ENCODE measurements around the gene SH2D3A.

SH2D3A gene

GRCh38 chr19:6790194-6791128 is 23.2 kb upstream of the SH2D3A start:
- DNase-seq = no peak
- Histone ChIP-seq H3K9me3 (peaks cover 0 to 5% (median 0%) of the 10 kb centered on the region in 3 donors), H3K36me3 (no peaks in the 10 kb centered on the region), H3K27me3 (peaks cover 0 to 6% of the 10 kb centered on the region in 2 donors), H3K27ac (no peak overlapping the region), H3K4me3 (no peak overlapping the region), H3K4me1 (no peaks in the 10 kb centered on the region)
- intact Hi-C loops (cut with DNase I; ENCODE audit: low total_unique reads) = no loop called here
- TF ChIP-seq CTCF (IDR thresholded peaks at IDR 0.05) = no peak

GRCh38 chr19:6788896-6789295 is 21.7 kb upstream of the SH2D3A start:
- no peaks in the 10 kb centered on the region for H3K36me3 ChIP-seq
- no peaks in the 10 kb centered on the region for H3K9me3 ChIP-seq
- no peaks in the 10 kb centered on the region for H3K4me1 ChIP-seq
- H3K4me3 ChIP-seq = no peak overlapping the region
- intact Hi-C loops (cut with DNase I; ENCODE audit: low total_unique reads) = no loop called here
- H3K27me3 ChIP-seq = peaks cover 0 to 6% of the 10 kb centered on the region in 2 donors
- H3K27ac ChIP-seq = no peak overlapping the region
- no peak for TF ChIP-seq CTCF (IDR thresholded peaks at IDR 0.05)
- no peak for DNase-seq

- no peaks in the 10 kb centered on the region for H3K4me1 ChIP-seq
- intact Hi-C loops (cut with DNase I; ENCODE audit: low total_unique reads) = no loop called here
Observed at GRCh38 chr19:6787393-6787792, 20.2 kb upstream of the SH2D3A start.

GRCh38 chr19:6779206-6779605 is 12.0 kb upstream of the SH2D3A start:
- DNase-seq = no peak
- no peak overlapping the region for H3K4me3 ChIP-seq
- peaks cover 0 to 3% of the 10 kb centered on the region in 2 donors for H3K27me3 ChIP-seq
- intact Hi-C loops (cut with DNase I; ENCODE audit: low total_unique reads) = no loop called here
- no peaks in the 10 kb centered on the region for H3K9me3 ChIP-seq
- no peaks in the 10 kb centered on the region for H3K36me3 ChIP-seq
- H3K27ac ChIP-seq = no peak overlapping the region
- H3K4me1 ChIP-seq = no peaks in the 10 kb centered on the region
- TF ChIP-seq CTCF (IDR thresholded peaks at IDR 0.05) = no peak

More at GRCh38 chr19:6787393-6787792, 20.2 kb upstream of the SH2D3A start:
- DNase-seq = no peak
- no peak overlapping the region for H3K27ac ChIP-seq
- H3K4me3 ChIP-seq = no peak overlapping the region
- no peaks in the 10 kb centered on the region for H3K36me3 ChIP-seq
- H3K27me3 ChIP-seq = peaks cover 0 to 6% of the 10 kb centered on the region in 2 donors
- no peak for TF ChIP-seq CTCF (IDR thresholded peaks at IDR 0.05)
- no peaks in the 10 kb centered on the region for H3K9me3 ChIP-seq

GRCh38 chr19:6778386-6778785 is 11.2 kb upstream of the SH2D3A start:
- DNase-seq = no peak
- no peak for TF ChIP-seq CTCF (IDR thresholded peaks at IDR 0.05)
- intact Hi-C loops (cut with DNase I; ENCODE audit: low total_unique reads) = no loop called here

More at GRCh38 chr19:6778386-6778785, 11.2 kb upstream of the SH2D3A start:
- H3K27ac ChIP-seq = no peak overlapping the region
- peaks cover 0 to 3% of the 10 kb centered on the region in 2 donors for H3K27me3 ChIP-seq
- H3K4me3 ChIP-seq = no peak overlapping the region
- no peaks in the 10 kb centered on the region for H3K9me3 ChIP-seq
- no peaks in the 10 kb centered on the region for H3K36me3 ChIP-seq
- H3K4me1 ChIP-seq = no peaks in the 10 kb centered on the region
